ENCODE results near the gene C1QL4. TPM values are rescaled to one million over a fixed set of nuclear protein-coding genes. Genes with fewer than 3 reads are reported as not detected.

The C1QL4 gene
- total RNA-seq, 2 donors from 2014 or later = not detected

DNA sequence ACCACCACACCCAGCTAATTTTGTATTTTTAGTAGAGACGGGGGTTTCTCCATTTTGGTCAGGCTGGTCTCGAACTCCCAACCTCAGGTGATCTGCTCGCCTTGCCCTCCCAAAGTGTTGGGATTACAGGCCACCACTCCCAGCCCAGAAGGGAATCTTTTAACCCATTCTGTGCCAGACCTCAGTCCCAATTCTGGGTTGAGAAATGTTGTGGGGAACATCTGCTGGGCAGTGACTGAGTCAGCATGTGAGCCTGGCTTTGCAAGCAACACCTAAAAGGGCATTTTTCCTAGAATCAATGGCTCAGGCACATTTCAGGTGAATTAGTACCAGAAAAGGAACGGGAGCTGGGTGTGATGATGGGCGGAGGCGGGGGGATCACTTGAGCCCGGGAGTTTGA lies 22.7 kb upstream of the C1QL4 start:
- no peaks in the 10 kb centered on the region for H3K36me3 Mint-ChIP-seq (ENCODE audit: low read depth)
- H3K27ac Mint-ChIP-seq = no peak overlapping the region
- H3K27me3 Mint-ChIP-seq = peaks cover 15% of the 10 kb centered on the region
- ATAC-seq (replicated peaks) = no peak
- no peak overlapping the region for H3K4me3 Mint-ChIP-seq
- H3K9me3 Mint-ChIP-seq = no peaks in the 10 kb centered on the region
- no peaks in the 10 kb centered on the region for H3K4me1 Mint-ChIP-seq

DNA sequence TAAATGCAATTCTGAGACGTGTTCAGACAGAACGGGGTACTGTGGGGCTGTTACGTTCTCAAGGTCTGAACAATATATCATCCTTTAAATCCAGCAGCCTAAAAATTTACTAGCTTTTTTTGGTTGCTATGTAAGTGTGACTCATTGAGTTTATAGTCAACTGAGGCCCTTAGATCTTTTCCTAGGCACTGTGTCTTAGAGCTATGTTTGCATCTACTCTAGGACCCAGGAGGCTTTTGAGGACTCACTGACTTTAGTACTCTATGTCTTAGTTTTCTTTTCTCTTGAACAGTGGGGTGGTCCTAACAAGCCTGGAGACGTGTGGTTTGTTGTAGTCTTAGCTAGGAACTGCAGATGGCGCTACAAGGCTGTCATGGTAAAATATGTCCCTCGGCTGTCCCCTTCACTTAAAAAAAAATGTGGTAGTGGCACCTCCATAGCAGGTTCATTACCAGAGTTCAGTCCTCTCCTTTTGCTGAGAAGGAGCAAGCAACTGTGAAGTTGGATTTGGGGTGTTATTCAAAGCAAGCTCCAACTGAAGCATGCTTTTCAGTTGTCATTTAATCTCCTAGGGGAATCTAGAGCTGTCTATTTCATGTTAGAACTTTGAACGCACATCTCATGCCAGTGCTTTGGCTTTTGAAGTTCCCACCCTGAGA lies 21.6 kb upstream of the C1QL4 start:
- Mint-ChIP-seq H3K27ac (no peak overlapping the region), H3K4me1 (no peaks in the 10 kb centered on the region), H3K27me3 (peaks cover 19% of the 10 kb centered on the region), H3K9me3 (no peaks in the 10 kb centered on the region), H3K36me3 (ENCODE audit: low read depth) (no peaks in the 10 kb centered on the region), H3K4me3 (no peak overlapping the region)
- ATAC-seq (replicated peaks) = peak; percentile 76

DNA sequence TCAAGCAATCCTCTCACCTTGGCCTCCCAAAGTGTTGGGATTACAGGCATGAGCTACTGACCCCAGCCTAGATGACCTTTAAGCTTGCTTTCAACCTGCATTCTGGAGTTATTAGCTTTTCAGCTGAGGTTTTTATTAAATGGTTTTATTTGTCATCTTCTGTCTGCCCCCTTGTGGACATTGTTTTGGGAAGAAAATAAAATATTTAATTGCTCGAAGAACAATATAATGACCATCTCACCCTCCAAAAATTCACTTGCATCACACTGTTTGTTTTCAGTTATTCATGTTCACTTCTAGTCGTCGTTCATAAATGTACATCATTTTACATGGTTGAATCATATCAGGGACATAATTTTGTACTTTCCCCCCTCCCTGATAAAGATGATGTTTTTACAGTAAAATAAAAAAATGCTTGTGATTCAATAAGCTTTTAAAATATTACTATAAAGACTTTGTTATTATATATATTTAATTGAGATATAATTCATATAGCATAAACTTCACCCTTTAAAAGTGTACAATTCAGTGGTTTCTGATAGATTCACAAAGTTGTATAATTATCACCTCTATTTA lies 20.2 kb upstream of the C1QL4 start:
- H3K9me3 Mint-ChIP-seq = no peaks in the 10 kb centered on the region
- H3K27me3 Mint-ChIP-seq = peaks cover 29% of the 10 kb centered on the region
- H3K4me3 Mint-ChIP-seq = no peak overlapping the region
- ATAC-seq (replicated peaks) = no peak
- H3K4me1 Mint-ChIP-seq = no peaks in the 10 kb centered on the region
- no peaks in the 10 kb centered on the region for H3K36me3 Mint-ChIP-seq (ENCODE audit: low read depth)
- no peak overlapping the region for H3K27ac Mint-ChIP-seq

DNA sequence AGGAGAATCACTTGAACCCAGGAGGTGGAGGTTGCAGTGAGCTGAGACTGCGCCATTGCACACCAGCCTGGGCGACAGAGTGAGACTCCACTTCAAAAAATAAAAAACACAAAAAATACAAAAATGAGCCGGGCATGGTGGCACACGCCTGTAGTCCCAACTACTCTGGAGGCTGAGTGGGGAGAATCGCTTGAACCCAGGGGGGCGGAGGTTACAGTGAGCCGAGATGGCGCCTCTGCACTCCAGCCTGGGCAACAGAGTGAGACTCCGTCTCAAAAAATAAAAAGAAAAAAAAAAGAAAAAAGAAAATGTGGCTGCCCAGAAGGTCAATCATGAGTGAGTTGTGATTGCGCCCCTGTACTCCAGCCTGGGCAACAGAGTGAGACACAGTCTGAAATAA lies 18.9 kb upstream of the C1QL4 start:
- H3K27ac Mint-ChIP-seq = no peak overlapping the region
- H3K4me3 Mint-ChIP-seq = no peak overlapping the region
- H3K9me3 Mint-ChIP-seq = no peaks in the 10 kb centered on the region
- H3K27me3 Mint-ChIP-seq = peaks cover 31% of the 10 kb centered on the region
- no peak for ATAC-seq (replicated peaks)
- H3K36me3 Mint-ChIP-seq (ENCODE audit: low read depth) = no peaks in the 10 kb centered on the region
- H3K4me1 Mint-ChIP-seq = no peaks in the 10 kb centered on the region

- no peak overlapping the region for H3K4me3 Mint-ChIP-seq
- H3K9me3 Mint-ChIP-seq = no peaks in the 10 kb centered on the region
- H3K36me3 Mint-ChIP-seq (ENCODE audit: low read depth) = no peaks in the 10 kb centered on the region
- ATAC-seq (replicated peaks) = no peak
- H3K27ac Mint-ChIP-seq = no peak overlapping the region
- H3K27me3 Mint-ChIP-seq = peaks cover 37% of the 10 kb centered on the region
- H3K4me1 Mint-ChIP-seq = peaks cover under 1% of the 10 kb centered on the region
Measured at GRCh38 chr12:49352351-49352750, 15.4 kb upstream of the C1QL4 start.

DNA sequence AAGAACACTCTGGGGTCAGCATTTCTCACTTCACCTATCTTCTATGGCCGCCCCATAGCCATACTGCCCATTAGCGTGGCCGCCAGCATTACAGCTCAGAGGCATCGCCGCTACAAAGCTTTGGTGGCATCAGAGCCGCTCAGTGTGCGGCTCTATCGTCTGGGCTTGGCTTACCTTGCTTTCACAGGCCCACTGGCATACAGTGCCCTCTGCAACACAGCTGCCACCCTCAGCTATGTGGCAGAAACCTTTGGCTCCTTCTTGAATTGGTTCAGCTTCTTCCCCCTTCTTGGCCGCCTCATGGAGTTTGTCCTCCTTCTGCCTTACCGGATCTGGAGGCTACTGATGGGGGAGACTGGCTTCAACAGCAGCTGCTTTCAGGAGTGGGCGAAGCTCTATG lies 12.3 kb upstream of the C1QL4 start:
- Mint-ChIP-seq H3K27ac (no peak overlapping the region), H3K4me1 (peaks cover 8% of the 10 kb centered on the region), H3K27me3 (peaks cover 47% of the 10 kb centered on the region), H3K36me3 (ENCODE audit: low read depth) (no peaks in the 10 kb centered on the region), H3K4me3 (no peak overlapping the region), H3K9me3 (no peaks in the 10 kb centered on the region)
- no peak for ATAC-seq (replicated peaks)

DNA sequence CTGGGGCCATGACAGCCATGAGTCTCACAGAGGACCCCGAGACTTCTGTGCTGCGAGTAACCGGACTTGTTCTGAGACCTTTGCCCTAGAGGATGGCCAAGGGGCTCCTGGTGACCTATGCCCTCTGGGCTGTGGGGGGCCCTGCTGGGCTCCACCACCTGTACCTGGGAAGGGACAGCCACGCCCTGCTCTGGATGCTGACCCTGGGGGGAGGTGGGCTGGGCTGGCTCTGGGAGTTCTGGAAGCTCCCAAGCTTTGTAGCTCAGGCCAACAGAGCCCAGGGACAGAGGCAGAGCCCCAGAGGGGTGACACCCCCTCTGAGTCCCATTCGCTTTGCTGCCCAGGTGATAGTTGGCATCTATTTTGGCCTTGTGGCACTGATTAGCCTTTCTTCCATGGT lies 11.8 kb upstream of the C1QL4 start:
- Mint-ChIP-seq H3K9me3 (no peaks in the 10 kb centered on the region), H3K27ac (no peak overlapping the region), H3K4me1 (peaks cover 8% of the 10 kb centered on the region), H3K36me3 (ENCODE audit: low read depth) (no peaks in the 10 kb centered on the region), H3K27me3 (peaks cover 47% of the 10 kb centered on the region), H3K4me3 (no peak overlapping the region)
- ATAC-seq (replicated peaks) = no peak

DNA sequence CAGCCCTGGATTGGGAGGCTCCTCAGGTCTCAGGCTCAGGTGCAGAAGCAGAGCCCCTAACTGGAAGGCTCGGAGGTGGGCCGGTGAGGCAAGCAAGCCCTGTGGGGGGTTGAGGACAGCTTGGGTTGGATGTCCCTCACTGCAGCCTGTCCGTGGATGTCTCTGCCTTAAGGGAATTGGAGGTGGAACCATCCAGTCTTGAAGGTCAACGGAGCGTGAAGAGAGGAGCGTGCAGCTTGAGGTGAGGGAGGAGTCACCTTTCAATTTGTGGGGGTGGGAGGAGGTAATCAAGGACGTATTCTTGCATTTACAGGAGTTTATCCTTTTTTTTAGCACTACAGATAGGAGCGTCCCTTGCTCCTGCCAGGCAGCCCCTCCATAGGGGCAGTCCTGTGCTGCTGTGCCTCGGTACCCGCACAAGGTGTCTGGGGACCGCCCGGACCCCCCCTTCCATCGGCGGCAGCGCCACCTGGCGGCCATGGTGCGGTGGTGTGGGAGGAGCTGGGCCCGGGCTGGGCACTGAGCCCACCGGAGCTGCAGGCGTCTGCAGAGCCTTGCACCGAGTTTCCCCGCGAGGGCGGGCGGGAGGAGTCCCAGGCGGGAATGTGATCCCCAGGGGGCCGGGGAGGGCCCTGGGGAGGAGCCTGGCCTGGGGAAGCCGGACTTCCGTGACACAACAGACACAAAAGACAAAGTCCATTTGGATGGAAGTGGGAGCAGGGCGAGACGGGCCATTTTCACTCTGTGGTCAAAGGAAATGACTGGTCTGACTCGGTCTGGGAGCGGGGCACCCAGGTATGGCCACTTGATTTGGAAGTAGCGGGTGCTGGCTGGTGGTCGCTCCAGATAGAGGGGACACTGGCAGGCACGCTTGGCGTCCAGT lies 10.6 kb upstream of the C1QL4 start:
- peaks cover 45% of the 10 kb centered on the region for H3K27me3 Mint-ChIP-seq
- H3K27ac Mint-ChIP-seq = no peak overlapping the region
- no peaks in the 10 kb centered on the region for H3K36me3 Mint-ChIP-seq (ENCODE audit: low read depth)
- peaks cover 14% of the 10 kb centered on the region for H3K4me1 Mint-ChIP-seq
- H3K4me3 Mint-ChIP-seq = peak overlapping the region; percentile 74
- peak; percentile 61 for ATAC-seq (replicated peaks)
- no peaks in the 10 kb centered on the region for H3K9me3 Mint-ChIP-seq

DNA sequence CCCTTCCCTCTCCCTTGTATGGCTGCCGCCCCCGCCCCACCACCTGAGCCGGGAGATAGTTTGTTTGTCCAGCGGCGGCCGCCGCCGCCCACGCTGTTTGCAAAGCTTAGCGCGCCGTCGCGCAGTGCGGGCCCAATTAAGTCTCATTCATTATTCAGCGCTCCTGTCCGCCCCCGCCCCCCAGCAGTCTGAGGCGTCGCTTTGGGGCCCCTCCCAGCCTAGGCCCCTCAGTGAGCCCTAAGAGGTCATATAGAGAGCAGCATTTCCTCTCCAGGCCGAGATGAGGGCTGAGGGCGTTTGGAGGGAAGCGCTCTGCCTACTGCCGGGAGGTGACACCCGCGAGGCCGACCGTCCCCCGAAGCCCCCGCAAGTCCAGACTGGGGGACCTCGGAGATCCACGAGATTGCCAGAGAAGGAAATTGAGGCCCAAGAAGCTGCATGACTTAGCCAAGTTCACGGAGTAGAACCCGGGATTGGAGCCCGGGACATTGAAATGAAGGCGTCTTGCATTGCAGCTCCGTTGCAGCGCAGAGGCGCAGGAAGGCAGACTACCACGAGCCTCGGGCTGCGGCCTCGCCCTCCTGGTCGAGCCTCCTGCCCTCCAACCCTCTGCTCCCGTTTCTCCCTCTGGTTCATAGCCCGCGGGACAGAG lies 9.8 kb upstream of the C1QL4 start, which contains the start of gene DNAJC22:
Gene DNAJC22, plus strand, starts transcription at position 230 of the 652 bp plus-strand sequence. CDS start 1,985 bp downstream, outside the sequence.
- Mint-ChIP-seq H3K27ac (no peak within 1 kb of the TSS), H3K9me3 (no peaks in the 10 kb centered on the region), H3K27me3 (peaks cover 43% of the 10 kb centered on the region), H3K36me3 (ENCODE audit: low read depth) (no peaks in the 10 kb centered on the region), H3K4me1 (peaks cover 14% of the 10 kb centered on the region), H3K4me3 (peak within 1 kb of the TSS; percentile 74)
- no peak for ATAC-seq (replicated peaks)

DNA sequence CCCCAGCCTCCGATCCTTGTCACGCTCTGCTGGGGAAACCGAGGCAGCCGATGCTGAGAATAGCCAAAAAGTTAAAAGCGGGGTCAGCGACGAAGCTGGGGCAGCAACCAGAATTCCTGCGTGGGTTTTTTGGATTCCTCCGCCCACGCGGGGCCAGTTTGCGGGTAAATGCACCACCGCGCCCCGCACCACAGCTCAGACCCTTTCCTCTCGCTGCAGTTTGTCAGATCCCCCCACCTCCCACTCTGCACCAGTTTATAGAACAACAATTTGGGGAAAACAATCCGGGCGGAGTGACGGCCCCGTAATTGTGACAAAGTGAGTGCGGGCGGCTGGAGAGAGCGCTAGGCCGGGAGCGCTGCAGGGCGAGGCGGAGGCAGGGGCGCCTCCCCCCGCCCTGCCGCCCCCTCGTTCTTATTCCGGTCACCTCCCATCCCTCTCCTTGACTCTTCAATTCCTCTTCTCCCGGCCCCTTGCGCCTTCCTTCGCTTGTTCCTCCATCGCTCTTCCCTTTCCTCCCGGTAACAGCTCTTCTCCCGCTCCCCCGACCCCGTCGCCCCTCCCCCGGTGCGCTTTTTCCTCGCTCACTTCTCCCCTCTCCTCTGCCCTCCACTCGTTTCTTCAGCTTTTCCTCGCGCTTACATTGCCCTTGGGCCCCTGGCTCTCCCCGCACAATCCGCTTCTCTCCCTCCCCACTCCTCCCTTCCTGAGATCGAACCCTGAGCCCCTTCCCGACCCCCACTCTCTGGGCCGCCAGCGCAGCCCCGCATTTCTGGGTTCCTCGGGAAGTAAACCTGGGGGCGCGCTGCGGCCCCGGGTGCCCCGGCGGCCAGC lies 9.1 kb upstream of the C1QL4 start:
- Mint-ChIP-seq H3K9me3 (no peaks in the 10 kb centered on the region), H3K27me3 (peaks cover 42% of the 10 kb centered on the region), H3K4me3 (peak overlapping the region; percentile 74), H3K36me3 (ENCODE audit: low read depth) (no peaks in the 10 kb centered on the region), H3K27ac (no peak overlapping the region), H3K4me1 (peaks cover 14% of the 10 kb centered on the region)
- ATAC-seq (replicated peaks) = no peak

GRCh38 chr12:49345051-49345824 lies 8.2 kb upstream of the C1QL4 start:
- H3K4me3 Mint-ChIP-seq = peak overlapping the region; percentile 74
- no peak overlapping the region for H3K27ac Mint-ChIP-seq
- H3K36me3 Mint-ChIP-seq (ENCODE audit: low read depth) = no peaks in the 10 kb centered on the region
- peaks cover 44% of the 10 kb centered on the region for H3K27me3 Mint-ChIP-seq
- H3K4me1 Mint-ChIP-seq = peaks cover 14% of the 10 kb centered on the region
- H3K9me3 Mint-ChIP-seq = no peaks in the 10 kb centered on the region
- no peak for ATAC-seq (replicated peaks)

GRCh38 chr12:49344486-49345050 lies 7.6 kb upstream of the C1QL4 start:
- Mint-ChIP-seq H3K4me1 (peaks cover 14% of the 10 kb centered on the region), H3K27me3 (peaks cover 44% of the 10 kb centered on the region), H3K27ac (no peak overlapping the region), H3K36me3 (ENCODE audit: low read depth) (no peaks in the 10 kb centered on the region), H3K4me3 (no peak overlapping the region), H3K9me3 (no peaks in the 10 kb centered on the region)
- no peak for ATAC-seq (replicated peaks)

Measured in activated T-helper 17 cell treated with anti-CD3 and anti-CD28 coated beads, Interleukin-2, amount 50 U/mL, for 72 hours (primary cell).